ENCODE data around the gene AGR2. TPM values are rescaled to one million over a fixed set of nuclear protein-coding genes. Genes with fewer than 3 reads are reported as not detected.
A peak's percentile ranks its signal among the peaks of the same experiment; 100 is the strongest.

The AGR2 gene
- total RNA-seq, 1 donor from 2014 or later, result not detected

GRCh38 chr7:16841681-16842080 is 36.9 kb upstream of the AGR2 start:
- Histone ChIP-seq H3K27me3 (ENCODE audit: insufficient read depth, low read length) (no peaks in the 10 kb centered on the region), H3K4me1 (ENCODE audit: insufficient read depth, low read length) (no peaks in the 10 kb centered on the region), H3K4me2 (ENCODE audit: low read length) (no peak overlapping the region), H2AFZ (ENCODE audit: low read depth, low read length) (peak overlapping the region; percentile 28), H3K9me3 (ENCODE audit: insufficient read depth, low read depth, low read length) (no peaks in the 10 kb centered on the region), H3K4me3 (ENCODE audit: insufficient read depth, low read depth, low read length) (no peak overlapping the region), H3K9ac (ENCODE audit: low read length) (no peak overlapping the region), H4K20me1 (ENCODE audit: insufficient read depth, low read length) (no peaks in the 10 kb centered on the region), H3K27ac (ENCODE audit: low read depth, low read length) (no peak overlapping the region), H3K79me2 (ENCODE audit: insufficient read depth, low read length) (no peaks in the 10 kb centered on the region), H3K36me3 (ENCODE audit: insufficient read depth, low read length) (no peaks in the 10 kb centered on the region)
- DNase-seq (ENCODE audit: low read depth) (peak; percentile 65), FAIRE-seq (no peak)
- H3K9me3 Mint-ChIP-seq (ENCODE audit: unreplicated experiment), result no peaks in the 10 kb centered on the region
- H3K36me3 Mint-ChIP-seq (ENCODE audit: low read depth, unreplicated experiment), result no peaks in the 10 kb centered on the region
- H3K4me1 Mint-ChIP-seq (ENCODE audit: low read depth, unreplicated experiment), result peaks cover 32% of the 10 kb centered on the region
- H3K27ac Mint-ChIP-seq (ENCODE audit: unreplicated experiment), result peak overlapping the region; percentile 82
- TF ChIP-seq CTCF (IDR thresholded peaks at IDR 0.05; ENCODE audit: insufficient read depth, low read depth, low read length) (no peak), EZH2 (IDR thresholded peaks at IDR 0.05; ENCODE audit: insufficient read depth, low read length) (no peak)
- H3K27me3 Mint-ChIP-seq (ENCODE audit: low read depth, unreplicated experiment), result no peaks in the 10 kb centered on the region
- no peak overlapping the region for H3K4me3 Mint-ChIP-seq (ENCODE audit: unreplicated experiment)

GRCh38 chr7:16840094-16840493 is 35.3 kb upstream of the AGR2 start:
- DNase-seq (ENCODE audit: low read depth) (no peak), FAIRE-seq (no peak)
- TF ChIP-seq CTCF (IDR thresholded peaks at IDR 0.05; ENCODE audit: insufficient read depth, low read depth, low read length) (no peak), EZH2 (IDR thresholded peaks at IDR 0.05; ENCODE audit: insufficient read depth, low read length) (no peak)
- H3K36me3 ChIP-seq (ENCODE audit: insufficient read depth, low read length), result no peaks in the 10 kb centered on the region
- no peak overlapping the region for H3K9ac ChIP-seq (ENCODE audit: low read length)
- no peaks in the 10 kb centered on the region for H3K4me1 ChIP-seq (ENCODE audit: insufficient read depth, low read length)
- no peak overlapping the region for H2AFZ ChIP-seq (ENCODE audit: low read depth, low read length)
- H4K20me1 ChIP-seq (ENCODE audit: insufficient read depth, low read length), result no peaks in the 10 kb centered on the region
- Mint-ChIP-seq H3K27ac (ENCODE audit: unreplicated experiment) (peak overlapping the region; percentile 13), H3K4me3 (ENCODE audit: unreplicated experiment) (no peak overlapping the region), H3K9me3 (ENCODE audit: unreplicated experiment) (no peaks in the 10 kb centered on the region), H3K36me3 (ENCODE audit: low read depth, unreplicated experiment) (no peaks in the 10 kb centered on the region), H3K27me3 (ENCODE audit: low read depth, unreplicated experiment) (no peaks in the 10 kb centered on the region), H3K4me1 (ENCODE audit: low read depth, unreplicated experiment) (peaks cover 30% of the 10 kb centered on the region)
- H3K4me3 ChIP-seq (ENCODE audit: insufficient read depth, low read depth, low read length), result no peak overlapping the region
- no peak overlapping the region for H3K27ac ChIP-seq (ENCODE audit: low read depth, low read length)
- H3K4me2 ChIP-seq (ENCODE audit: low read length), result no peak overlapping the region
- no peaks in the 10 kb centered on the region for H3K79me2 ChIP-seq (ENCODE audit: insufficient read depth, low read length)
- H3K27me3 ChIP-seq (ENCODE audit: insufficient read depth, low read length), result no peaks in the 10 kb centered on the region
- no peaks in the 10 kb centered on the region for H3K9me3 ChIP-seq (ENCODE audit: insufficient read depth, low read depth, low read length)

GRCh38 chr7:16839646-16840045 is 34.8 kb upstream of the AGR2 start:
- H3K9me3 ChIP-seq (ENCODE audit: insufficient read depth, low read depth, low read length), result no peaks in the 10 kb centered on the region
- H3K4me3 ChIP-seq (ENCODE audit: insufficient read depth, low read depth, low read length), result no peak overlapping the region
- no peak overlapping the region for H3K27ac ChIP-seq (ENCODE audit: low read depth, low read length)
- H3K4me1 ChIP-seq (ENCODE audit: insufficient read depth, low read length), result no peaks in the 10 kb centered on the region
- H3K9me3 Mint-ChIP-seq (ENCODE audit: unreplicated experiment), result no peaks in the 10 kb centered on the region
- DNase-seq (ENCODE audit: low read depth), result peak; percentile 32
- no peak overlapping the region for H3K4me2 ChIP-seq (ENCODE audit: low read length)
- TF ChIP-seq EZH2 (IDR thresholded peaks at IDR 0.05; ENCODE audit: insufficient read depth, low read length) (no peak), CTCF (IDR thresholded peaks at IDR 0.05; ENCODE audit: insufficient read depth, low read depth, low read length) (no peak)
- no peaks in the 10 kb centered on the region for H3K36me3 Mint-ChIP-seq (ENCODE audit: low read depth, unreplicated experiment)
- no peak overlapping the region for H3K9ac ChIP-seq (ENCODE audit: low read length)
- no peaks in the 10 kb centered on the region for H3K79me2 ChIP-seq (ENCODE audit: insufficient read depth, low read length)
- no peaks in the 10 kb centered on the region for H4K20me1 ChIP-seq (ENCODE audit: insufficient read depth, low read length)
- no peak for FAIRE-seq
- H3K27me3 Mint-ChIP-seq (ENCODE audit: low read depth, unreplicated experiment), result no peaks in the 10 kb centered on the region
- no peak overlapping the region for H2AFZ ChIP-seq (ENCODE audit: low read depth, low read length)
- H3K27me3 ChIP-seq (ENCODE audit: insufficient read depth, low read length), result no peaks in the 10 kb centered on the region
- peak overlapping the region; percentile 29 for H3K27ac Mint-ChIP-seq (ENCODE audit: unreplicated experiment)
- peaks cover 30% of the 10 kb centered on the region for H3K4me1 Mint-ChIP-seq (ENCODE audit: low read depth, unreplicated experiment)
- no peaks in the 10 kb centered on the region for H3K36me3 ChIP-seq (ENCODE audit: insufficient read depth, low read length)
- no peak overlapping the region for H3K4me3 Mint-ChIP-seq (ENCODE audit: unreplicated experiment)
